ENCODE data around the gene FARSA. TPM values are rescaled to one million over a fixed set of nuclear protein-coding genes. Genes with fewer than 3 reads are reported as not detected.

FARSA gene
- polyA plus RNA-seq, 1 experiment = 13.5 TPM

DNA sequence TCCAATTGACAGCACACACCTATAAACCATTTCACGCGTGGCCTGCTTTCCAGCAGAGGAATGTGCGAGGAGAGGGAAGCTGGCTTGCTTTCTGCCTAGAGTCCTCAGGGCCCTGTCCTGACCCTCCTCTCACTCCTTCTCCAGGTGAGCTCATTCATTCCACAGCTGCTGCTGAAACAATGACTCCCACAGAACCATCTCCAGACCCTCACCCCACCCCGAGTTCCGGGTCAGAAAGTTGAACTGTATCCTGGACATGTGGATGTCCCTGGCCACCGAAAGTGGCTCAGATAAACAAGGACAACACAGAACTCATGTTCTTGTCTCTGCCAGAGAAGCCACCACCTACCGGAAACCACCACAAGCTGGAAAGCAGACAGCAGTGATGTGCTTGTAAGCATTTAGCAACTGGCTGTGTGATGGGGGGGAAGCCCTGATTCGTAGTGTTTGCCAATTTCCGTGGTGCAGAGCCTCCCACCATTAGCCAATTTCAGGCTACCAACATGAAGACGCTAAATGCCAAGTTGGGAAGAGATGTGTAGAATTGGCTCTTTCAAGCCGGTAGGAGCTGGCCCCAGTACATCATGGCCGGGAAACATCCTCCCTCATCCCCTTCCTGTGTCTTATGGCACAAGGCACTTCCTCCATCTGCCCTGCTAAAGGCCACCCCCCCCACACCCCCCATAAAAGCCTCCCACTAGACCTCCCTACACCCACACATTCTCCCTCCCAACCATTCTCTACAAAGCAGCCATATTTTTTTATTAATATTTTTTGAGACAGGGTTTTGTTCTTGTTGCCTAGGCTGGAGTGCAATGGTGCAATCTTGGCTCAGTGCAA lies 19.4 kb downstream of the FARSA start:
- Histone ChIP-seq H3K4me3 (ENCODE audit: low read depth, low read length) (no peak overlapping the region), H3K9me3 (ENCODE audit: control insufficient read depth, insufficient read depth, low read length) (peaks cover 6% of the 10 kb centered on the region; the same call in 1 of the 2 replicates), H3K27ac (ENCODE audit: low read depth, low read length) (no peak overlapping the region), H3K27me3 (ENCODE audit: control insufficient read depth, insufficient read depth, low read length) (no peaks in the 10 kb centered on the region)
- CTCF ChIA-PET = interaction anchor here (1.2 to 1.6 kb wide), 3 partner anchors 51 to 156 kb away, joined by 3 to 4 read pairs (median 3); no protein-coding TSS in a partner anchor
- POLR2A ChIA-PET = interaction anchor here (0.6 kb wide), 1 partner anchor 43 kb away, joined by 4 read pairs; no protein-coding TSS in a partner anchor
- no peak for DNase-seq (ENCODE audit: low read depth, low spot score)
- TF ChIP-seq, protein P1, sequence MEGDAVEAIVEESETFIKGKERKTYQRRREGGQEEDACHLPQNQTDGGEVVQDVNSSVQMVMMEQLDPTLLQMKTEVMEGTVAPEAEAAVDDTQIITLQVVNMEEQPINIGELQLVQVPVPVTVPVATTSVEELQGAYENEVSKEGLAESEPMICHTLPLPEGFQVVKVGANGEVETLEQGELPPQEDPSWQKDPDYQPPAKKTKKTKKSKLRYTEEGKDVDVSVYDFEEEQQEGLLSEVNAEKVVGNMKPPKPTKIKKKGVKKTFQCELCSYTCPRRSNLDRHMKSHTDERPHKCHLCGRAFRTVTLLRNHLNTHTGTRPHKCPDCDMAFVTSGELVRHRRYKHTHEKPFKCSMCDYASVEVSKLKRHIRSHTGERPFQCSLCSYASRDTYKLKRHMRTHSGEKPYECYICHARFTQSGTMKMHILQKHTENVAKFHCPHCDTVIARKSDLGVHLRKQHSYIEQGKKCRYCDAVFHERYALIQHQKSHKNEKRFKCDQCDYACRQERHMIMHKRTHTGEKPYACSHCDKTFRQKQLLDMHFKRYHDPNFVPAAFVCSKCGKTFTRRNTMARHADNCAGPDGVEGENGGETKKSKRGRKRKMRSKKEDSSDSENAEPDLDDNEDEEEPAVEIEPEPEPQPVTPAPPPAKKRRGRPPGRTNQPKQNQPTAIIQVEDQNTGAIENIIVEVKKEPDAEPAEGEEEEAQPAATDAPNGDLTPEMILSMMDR (IDR thresholded peaks at IDR 0.05; ENCODE audit: low read depth, low read length) = no peak

DNA sequence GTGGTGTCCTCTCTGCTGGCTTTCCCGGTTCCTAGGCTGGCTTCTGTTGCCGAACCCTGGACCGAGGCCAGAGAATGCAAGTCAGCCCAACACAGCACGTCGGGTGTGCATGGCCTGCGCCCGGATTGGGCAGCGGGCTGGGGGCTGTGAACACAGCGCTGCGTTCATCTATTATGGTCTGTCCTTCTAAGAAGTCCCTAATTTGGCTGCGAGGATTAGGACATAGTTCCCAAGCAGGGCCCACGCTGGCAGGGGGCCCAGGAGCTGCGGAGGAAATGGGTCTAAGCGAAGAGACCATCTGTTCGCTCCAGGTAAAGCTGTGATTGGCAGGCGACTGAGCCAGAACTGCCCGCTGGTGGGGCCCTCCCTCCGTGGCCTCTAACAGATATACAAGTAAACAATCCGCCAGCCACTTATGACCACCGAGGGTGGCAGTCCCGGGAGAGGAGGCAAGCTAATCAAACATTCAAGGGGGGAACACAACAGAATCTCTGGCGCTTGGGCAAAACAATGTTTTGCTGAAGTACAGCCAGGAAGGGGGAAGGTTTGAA lies 20.4 kb downstream of the FARSA start:
- no peak overlapping the region for H3K27ac ChIP-seq (ENCODE audit: low read depth, low read length)
- CTCF ChIA-PET = interaction anchor here (0.8 to 1.6 kb wide), 4 partner anchors 52 to 156 kb away, joined by 3 to 4 read pairs (median 3); no protein-coding TSS in a partner anchor
- peak; percentile 21 for DNase-seq (ENCODE audit: low read depth, low spot score)
- H3K4me3 ChIP-seq (ENCODE audit: low read depth, low read length) = no peak overlapping the region
- TF ChIP-seq, protein P1 (IDR thresholded peaks at IDR 0.05; ENCODE audit: low read depth, low read length) = no peak
- POLR2A ChIA-PET = interaction anchor here (0.6 to 1.2 kb wide), 2 partner anchors 21 to 25 kb away, joined by 3 read pairs; partner anchors contain the start of gene FARSA
- peaks cover under 1% of the 10 kb centered on the region; the same call in 1 of the 2 replicates for H3K9me3 ChIP-seq (ENCODE audit: control insufficient read depth, insufficient read depth, low read length)
- H3K27me3 ChIP-seq (ENCODE audit: control insufficient read depth, insufficient read depth, low read length) = no peaks in the 10 kb centered on the region

DNA sequence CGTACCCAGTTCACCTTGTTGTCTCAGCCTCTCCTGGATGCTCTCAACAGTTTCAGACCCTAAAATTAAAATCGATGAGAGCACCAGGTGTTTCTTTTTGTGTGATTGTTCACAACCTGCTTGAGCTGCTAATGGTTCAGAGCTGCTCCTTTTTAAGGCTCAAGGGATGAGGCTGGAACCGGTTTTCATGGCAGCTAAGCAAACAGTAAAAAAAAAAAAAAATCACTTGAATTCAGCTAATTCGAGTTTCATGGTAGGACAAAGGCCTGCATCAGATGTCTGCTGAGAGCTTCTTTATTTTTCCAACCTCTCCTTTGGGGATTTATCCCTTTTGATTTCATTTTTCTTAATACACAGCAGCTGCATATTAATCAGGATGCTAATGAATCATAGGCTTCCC lies 20.9 kb downstream of the FARSA start:
- no peak for DNase-seq (ENCODE audit: low read depth, low spot score)
- H3K27me3 ChIP-seq (ENCODE audit: control insufficient read depth, insufficient read depth, low read length) = no peaks in the 10 kb centered on the region
- no peaks in the 10 kb centered on the region for H3K9me3 ChIP-seq (ENCODE audit: control insufficient read depth, insufficient read depth, low read length)
- H3K27ac ChIP-seq (ENCODE audit: low read depth, low read length) = no peak overlapping the region
- ChIA-PET POLR2A (interaction anchor here (0.6 to 1.2 kb wide), 2 partner anchors 25 to 34 kb away, joined by 3 read pairs; no protein-coding TSS in a partner anchor), CTCF (interaction anchor here (0.5 to 1.6 kb wide), 3 partner anchors 53 to 155 kb away, joined by 3 to 4 read pairs (median 3); no protein-coding TSS in a partner anchor)
- TF ChIP-seq, protein P1 (IDR thresholded peaks at IDR 0.05; ENCODE audit: low read depth, low read length) = no peak
- H3K4me3 ChIP-seq (ENCODE audit: low read depth, low read length) = no peak overlapping the region

DNA sequence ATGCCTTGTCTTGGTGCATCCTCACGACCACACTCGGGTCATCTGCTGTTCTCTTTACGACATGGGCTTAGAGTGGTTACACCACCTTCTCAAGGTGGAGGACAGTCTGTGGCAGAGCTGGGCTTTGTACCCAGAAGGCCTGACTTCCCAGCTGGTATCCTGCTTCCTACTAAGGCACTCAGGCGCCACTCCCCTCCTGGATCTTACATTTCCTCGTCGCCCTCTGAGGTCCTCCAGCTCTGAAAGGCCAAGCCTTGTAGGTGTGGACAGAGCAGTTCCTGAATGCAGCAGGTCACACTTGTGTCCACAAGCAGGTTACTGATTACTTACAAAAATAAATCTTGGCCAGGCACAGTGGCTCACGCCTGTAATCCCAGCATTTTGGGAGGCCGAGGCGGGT lies 26.3 kb downstream of the FARSA start:
- DNase-seq (ENCODE audit: low read depth, low spot score) = no peak
- no peak overlapping the region for H3K27ac ChIP-seq (ENCODE audit: low read depth, low read length)
- no peaks in the 10 kb centered on the region for H3K27me3 ChIP-seq (ENCODE audit: control insufficient read depth, insufficient read depth, low read length)
- H3K9me3 ChIP-seq (ENCODE audit: control insufficient read depth, insufficient read depth, low read length) = no peaks in the 10 kb centered on the region
- ChIA-PET CTCF (interaction anchor here (1.6 kb wide), 1 partner anchor 141 kb away, joined by 3 read pairs; no protein-coding TSS in a partner anchor), POLR2A (no interaction called here)
- TF ChIP-seq, protein P1 (IDR thresholded peaks at IDR 0.05; ENCODE audit: low read depth, low read length) = no peak
- H3K4me3 ChIP-seq (ENCODE audit: low read depth, low read length) = no peak overlapping the region
